GM23338 (cell line): Measurements from ENCODE around the gene SKIC2. TPM values are rescaled to one million over a fixed set of nuclear protein-coding genes. Genes with fewer than 3 reads are reported as not detected.

ENCODE experiments used
- ATAC-seq: fragments of 200-7000 bp; cut with Tn5 transposase; 3 replicates; pipeline ENCODE4 v1.9.1; 2020
- DNase-seq: peaks from one replicate; pipeline ENCODE4 v3.0.0-alpha.2; 2015; ENCODE audit warnings: low spot score
- H2AFZ ChIP-seq: fragments of 200-600 bp; sonication (generic); 2 replicates; pipeline ENCODE4 v1.8.0; 2016; ENCODE audit warnings: antibody characterized with exemption, mild to moderate bottlenecking, moderate library complexity
- H3F3A ChIP-seq: fragments of 200-600 bp; sonication (generic); replicated peaks from 2 replicates; pipeline ENCODE4 v1.8.0; 2017; ENCODE audit warnings: antibody characterized with exemption, mixed run types, low read depth
- H3K27ac ChIP-seq: fragments of 200-600 bp; sonication (generic); 2 replicates; pipeline ENCODE4 v1.6.1; 2016; ENCODE audit warnings: low read depth
- H3K27me3 ChIP-seq: fragments of 200-600 bp; sonication (generic); 2 replicates; pipeline ENCODE4 v1.8.0; 2016; ENCODE audit warnings: mild to moderate bottlenecking, mixed run types, moderate library complexity; ENCODE audit not compliant: insufficient read depth
- H3K36me3 ChIP-seq: fragments of 200-600 bp; sonication (generic); 2 replicates; pipeline ENCODE4 v1.8.0; 2016; ENCODE audit warnings: mild to moderate bottlenecking; ENCODE audit not compliant: insufficient read depth
- H3K4me1 ChIP-seq: fragments of 200-600 bp; sonication (generic); 2 replicates; pipeline ENCODE4 v1.8.0; 2016; ENCODE audit warnings: mild to moderate bottlenecking, moderate library complexity; ENCODE audit not compliant: insufficient read depth
- H3K4me2 ChIP-seq: fragments of 200-600 bp; sonication (generic); 2 replicates; pipeline ENCODE4 v1.7.1; 2017; ENCODE audit warnings: mixed run types
- H3K4me3 ChIP-seq: fragments of 200-600 bp; sonication (generic); 2 replicates; pipeline ENCODE4 v1.6.1; 2016; ENCODE audit warnings: mixed run types
- H3K79me2 ChIP-seq: fragments of 200-600 bp; sonication (generic); replicated peaks from 2 replicates; pipeline ENCODE4 v1.8.0; 2017; ENCODE audit warnings: mild to moderate bottlenecking; ENCODE audit not compliant: insufficient read depth
- H3K9me2 ChIP-seq: fragments of 200-600 bp; sonication (generic); 2 replicates; pipeline ENCODE4 v1.8.0; 2017; ENCODE audit not compliant: insufficient read depth
- H4K20me1 ChIP-seq: fragments of 200-600 bp; sonication (generic); replicated peaks from 2 replicates; pipeline ENCODE4 v1.8.0; 2017; ENCODE audit warnings: mild to moderate bottlenecking; ENCODE audit not compliant: insufficient read depth
- H3K27ac Mint-ChIP-seq: 2 replicates; pipeline ENCODE4 v1.8.0; 2020; ENCODE audit warnings: inconsistent platforms, mild to moderate bottlenecking, moderate library complexity, mixed read lengths
- H3K27me3 Mint-ChIP-seq: 3 replicates; pipeline ENCODE4 v1.8.0; 2022; ENCODE audit warnings: low read depth, mild to moderate bottlenecking, moderate library complexity, mixed read lengths, inconsistent platforms; ENCODE audit not compliant: insufficient read depth, poor library complexity
- H3K36me3 Mint-ChIP-seq: 3 replicates; pipeline ENCODE4 v1.8.0; 2021; ENCODE audit warnings: low read depth, mild to moderate bottlenecking, inconsistent platforms, moderate library complexity, mixed read lengths
- H3K4me1 Mint-ChIP-seq: 3 replicates; pipeline ENCODE4 v1.8.0; 2020; ENCODE audit warnings: mild to moderate bottlenecking, inconsistent platforms, mixed read lengths
- H3K4me3 Mint-ChIP-seq: 3 replicates; pipeline ENCODE4 v1.8.0; 2021; ENCODE audit warnings: moderate library complexity, mild to moderate bottlenecking, inconsistent platforms, mixed read lengths
- H3K9me3 Mint-ChIP-seq: 3 replicates; pipeline ENCODE4 v1.8.0; 2020; ENCODE audit warnings: moderate library complexity, mild to moderate bottlenecking, inconsistent platforms, mixed read lengths
- CTCF ChIP-seq, 2 experiments: fragments of 200-600 bp in 1 of 2; sonication (generic) in 1 of 2; conservative IDR thresholded peaks; 2 replicates each; pipeline versions ENCODE4 v1.5.1 to v1.6.1; 2016 to 2017; ENCODE audit warnings: antibody characterized with exemption in 2 of 2, low read depth in 2 of 2, mild to moderate bottlenecking in 2 of 2, moderate library complexity in 1 of 2
- EZH2 ChIP-seq: fragments of 200-600 bp; sonication (generic); IDR thresholded peaks from one replicate; pipeline ENCODE4 v1.8.0; 2017; ENCODE audit warnings: antibody characterized with exemption, mild to moderate bottlenecking, low read depth; ENCODE audit not compliant: unreplicated experiment
- EZH2phosphoT487 ChIP-seq: fragments of 200-600 bp; sonication (generic); IDR thresholded peaks from one replicate; pipeline ENCODE4 v1.8.1; 2018; ENCODE audit warnings: antibody characterized with exemption; ENCODE audit not compliant: unreplicated experiment
- NANOG ChIP-seq: IDR thresholded peaks from 2 replicates; pipeline ENCODE4 v1.6.1; 2016; ENCODE audit warnings: antibody characterized with exemption, borderline replicate concordance
- POLR2AphosphoS5 ChIP-seq: IDR thresholded peaks from 2 replicates; pipeline ENCODE4 v1.6.1; 2016; ENCODE audit warnings: antibody characterized with exemption, low read depth
- ZNF114 ChIP-seq: fragments of 250-450 bp; sonication (Bioruptor Pico); IDR thresholded peaks from 2 replicates; pipeline ENCODE4 v1.5.0; 2020; ENCODE audit warnings: mild to moderate bottlenecking, moderate library complexity
- polyA plus RNA-seq: library from polyadenylated mRNA; unstranded; fragments of >200 nt; fragmentation: Nextera tagmentation; extraction: Ambion mirVana; gene quantifications from 2 replicates; pipeline ENCODE4 v1.2.1, GENCODE V29; 2016
- total RNA-seq: library from RNA; depleted of rRNA; stranded (reverse); fragments of >200 nt; shearing (Covaris generic); gene quantifications from 2 replicates; pipeline ENCODE4 v1.2.3, GENCODE V29; 2014
- TF ChIP-seq, protein P1 (sequence below): fragments of 250-450 bp; sonication (Bioruptor Pico); IDR thresholded peaks from 2 replicates; pipeline ENCODE4 v1.5.0; 2020; ENCODE audit warnings: mild to moderate bottlenecking, moderate library complexity

The SKIC2 gene
- total and polyA plus RNA-seq, 2 experiments from 2014 or later, result 21.6 to 47.2 TPM

DNA sequence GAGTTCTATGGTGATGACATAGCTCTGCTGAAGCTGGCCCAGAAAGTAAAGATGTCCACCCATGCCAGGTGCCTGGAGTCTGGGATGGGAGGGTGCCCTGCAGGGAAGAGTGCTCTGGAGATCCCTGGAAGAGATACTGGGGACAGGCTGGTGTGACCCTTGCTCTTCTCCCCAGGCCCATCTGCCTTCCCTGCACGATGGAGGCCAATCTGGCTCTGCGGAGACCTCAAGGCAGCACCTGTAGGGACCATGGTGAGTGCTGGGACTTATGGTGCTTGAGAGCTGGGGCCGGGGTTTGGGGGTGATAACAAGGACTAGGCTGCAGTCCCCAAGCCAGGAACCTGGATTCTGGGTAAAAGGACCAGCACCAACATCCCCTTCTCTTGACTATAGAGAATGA lies 15.2 kb upstream of the SKIC2 start:
- Histone ChIP-seq H3K27me3 (no peaks in the 10 kb centered on the region), H3F3A (no peaks in the 10 kb centered on the region), H3K4me3 (no peak overlapping the region), H3K4me2 (no peak overlapping the region), H4K20me1 (no peaks in the 10 kb centered on the region), H3K36me3 (no peaks in the 10 kb centered on the region), H3K9me2 (no peaks in the 10 kb centered on the region), H3K4me1 (no peaks in the 10 kb centered on the region), H3K27ac (no peak overlapping the region), H3K79me2 (no peaks in the 10 kb centered on the region), H2AFZ (no peak overlapping the region)
- TF ChIP-seq EZH2 (no peak), EZH2phosphoT487 (no peak), CTCF (conservative IDR thresholded peaks at IDR 0.05; ENCODE audit: low read depth in 2 of 2) (no peak), POLR2AphosphoS5 (no peak), ZNF114 (CRISPR knock-in tag) (no peak), NANOG (no peak)
- TF ChIP-seq, protein P1, sequence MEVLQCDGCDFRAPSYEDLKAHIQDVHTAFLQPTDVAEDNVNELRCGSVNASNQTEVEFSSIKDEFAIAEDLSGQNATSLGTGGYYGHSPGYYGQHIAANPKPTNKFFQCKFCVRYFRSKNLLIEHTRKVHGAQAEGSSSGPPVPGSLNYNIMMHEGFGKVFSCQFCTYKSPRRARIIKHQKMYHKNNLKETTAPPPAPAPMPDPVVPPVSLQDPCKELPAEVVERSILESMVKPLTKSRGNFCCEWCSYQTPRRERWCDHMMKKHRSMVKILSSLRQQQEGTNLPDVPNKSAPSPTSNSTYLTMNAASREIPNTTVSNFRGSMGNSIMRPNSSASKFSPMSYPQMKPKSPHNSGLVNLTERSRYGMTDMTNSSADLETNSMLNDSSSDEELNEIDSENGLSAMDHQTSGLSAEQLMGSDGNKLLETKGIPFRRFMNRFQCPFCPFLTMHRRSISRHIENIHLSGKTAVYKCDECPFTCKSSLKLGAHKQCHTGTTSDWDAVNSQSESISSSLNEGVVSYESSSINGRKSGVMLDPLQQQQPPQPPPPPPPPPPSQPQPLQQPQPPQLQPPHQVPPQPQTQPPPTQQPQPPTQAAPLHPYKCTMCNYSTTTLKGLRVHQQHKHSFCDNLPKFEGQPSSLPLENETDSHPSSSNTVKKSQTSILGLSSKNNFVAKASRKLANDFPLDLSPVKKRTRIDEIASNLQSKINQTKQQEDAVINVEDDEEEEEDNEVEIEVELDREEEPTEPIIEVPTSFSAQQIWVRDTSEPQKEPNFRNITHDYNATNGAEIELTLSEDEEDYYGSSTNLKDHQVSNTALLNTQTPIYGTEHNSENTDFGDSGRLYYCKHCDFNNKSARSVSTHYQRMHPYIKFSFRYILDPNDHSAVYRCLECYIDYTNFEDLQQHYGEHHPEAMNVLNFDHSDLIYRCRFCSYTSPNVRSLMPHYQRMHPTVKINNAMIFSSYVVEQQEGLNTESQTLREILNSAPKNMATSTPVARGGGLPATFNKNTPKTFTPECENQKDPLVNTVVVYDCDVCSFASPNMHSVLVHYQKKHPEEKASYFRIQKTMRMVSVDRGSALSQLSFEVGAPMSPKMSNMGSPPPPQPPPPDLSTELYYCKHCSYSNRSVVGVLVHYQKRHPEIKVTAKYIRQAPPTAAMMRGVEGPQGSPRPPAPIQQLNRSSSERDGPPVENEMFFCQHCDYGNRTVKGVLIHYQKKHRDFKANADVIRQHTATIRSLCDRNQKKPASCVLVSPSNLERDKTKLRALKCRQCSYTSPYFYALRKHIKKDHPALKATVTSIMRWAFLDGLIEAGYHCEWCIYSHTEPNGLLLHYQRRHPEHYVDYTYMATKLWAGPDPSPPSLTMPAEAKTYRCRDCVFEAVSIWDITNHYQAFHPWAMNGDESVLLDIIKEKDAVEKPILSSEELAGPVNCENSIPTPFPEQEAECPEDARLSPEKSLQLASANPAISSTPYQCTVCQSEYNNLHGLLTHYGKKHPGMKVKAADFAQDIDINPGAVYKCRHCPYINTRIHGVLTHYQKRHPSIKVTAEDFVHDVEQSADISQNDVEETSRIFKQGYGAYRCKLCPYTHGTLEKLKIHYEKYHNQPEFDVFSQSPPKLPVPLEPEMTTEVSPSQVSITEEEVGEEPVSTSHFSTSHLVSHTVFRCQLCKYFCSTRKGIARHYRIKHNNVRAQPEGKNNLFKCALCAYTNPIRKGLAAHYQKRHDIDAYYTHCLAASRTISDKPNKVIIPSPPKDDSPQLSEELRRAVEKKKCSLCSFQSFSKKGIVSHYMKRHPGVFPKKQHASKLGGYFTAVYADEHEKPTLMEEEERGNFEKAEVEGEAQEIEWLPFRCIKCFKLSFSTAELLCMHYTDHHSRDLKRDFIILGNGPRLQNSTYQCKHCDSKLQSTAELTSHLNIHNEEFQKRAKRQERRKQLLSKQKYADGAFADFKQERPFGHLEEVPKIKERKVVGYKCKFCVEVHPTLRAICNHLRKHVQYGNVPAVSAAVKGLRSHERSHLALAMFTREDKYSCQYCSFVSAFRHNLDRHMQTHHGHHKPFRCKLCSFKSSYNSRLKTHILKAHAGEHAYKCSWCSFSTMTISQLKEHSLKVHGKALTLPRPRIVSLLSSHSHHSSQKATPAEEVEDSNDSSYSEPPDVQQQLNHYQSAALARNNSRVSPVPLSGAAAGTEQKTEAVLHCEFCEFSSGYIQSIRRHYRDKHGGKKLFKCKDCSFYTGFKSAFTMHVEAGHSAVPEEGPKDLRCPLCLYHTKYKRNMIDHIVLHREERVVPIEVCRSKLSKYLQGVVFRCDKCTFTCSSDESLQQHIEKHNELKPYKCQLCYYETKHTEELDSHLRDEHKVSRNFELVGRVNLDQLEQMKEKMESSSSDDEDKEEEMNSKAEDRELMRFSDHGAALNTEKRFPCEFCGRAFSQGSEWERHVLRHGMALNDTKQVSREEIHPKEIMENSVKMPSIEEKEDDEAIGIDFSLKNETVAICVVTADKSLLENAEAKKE (CRISPR knock-in tag), result no peak
- Mint-ChIP-seq H3K36me3 (no peaks in the 10 kb centered on the region; the same call in 2 of the 3 replicates), H3K27ac (no peak overlapping the region), H3K4me1 (peaks cover 9% of the 10 kb centered on the region), H3K27me3 (peaks cover 26% of the 10 kb centered on the region), H3K9me3 (peaks cover 3% of the 10 kb centered on the region; the same call in 1 of the 3 replicates), H3K4me3 (no peak overlapping the region)
- DNase-seq, result no peak
- ATAC-seq, result no peak
